H1 (cell line): ENCODE measurements around the gene TAS2R7. TPM values are rescaled to one million over a fixed set of nuclear protein-coding genes. Genes with fewer than 3 reads are reported as not detected.
A peak's percentile ranks its signal among the peaks of the same experiment; 100 is the strongest.

Experiments
- CTCF ChIA-PET: fragments of 300-600 bp; sonication (Branson Sonifier 250); formaldehyde crosslinking; loops from one replicate; lab custom pipeline; 2021; ENCODE audit not compliant: partially characterized antibody; lab: Charles Lee
- POLR2A ChIA-PET: fragments of 300-600 bp; sonication (Branson Sonifier 250); formaldehyde crosslinking; loops from one replicate; lab custom pipeline; 2021; ENCODE audit warnings: inconsistent platforms; ENCODE audit not compliant: partially characterized antibody; lab: Charles Lee
- DNase-seq, 2 experiments: peaks; one replicate each; pipeline versions ENCODE4 v3.0.0 to v3.0.0-alpha.2; 2010 to 2022; ENCODE audit warnings: low spot score in 2 of 2, low read depth in 1 of 2, mixed read lengths in 1 of 2
- FAIRE-seq: peaks from 2 replicates; lab custom pipeline; 2011; peaks lifted over from hg19 to GRCh38; lab: Jason Lieb, UNC
- H2AFZ ChIP-seq: 2 replicates; pipeline ENCODE4 v1.8.1; 2012; ENCODE audit warnings: low read length, inconsistent platforms
- H2AK5ac ChIP-seq: 2 replicates; pipeline ENCODE4 v1.6.1; 2013; ENCODE audit warnings: low read depth, low read length
- H2BK120ac ChIP-seq: replicated peaks from 2 replicates; pipeline ENCODE3; 2013; ENCODE audit warnings: low read depth, low read length, inconsistent platforms
- H2BK12ac ChIP-seq: 2 replicates; pipeline ENCODE4 v1.6.1; 2013; ENCODE audit warnings: low read depth, low read length
- H2BK15ac ChIP-seq: 2 replicates; pipeline ENCODE4 v1.6.1; 2013; ENCODE audit warnings: low read length
- H2BK20ac ChIP-seq: 2 replicates; pipeline ENCODE4 v1.6.1; 2013; ENCODE audit warnings: low read length
- H2BK5ac ChIP-seq: 2 replicates; pipeline ENCODE4 v1.6.1; 2013; ENCODE audit warnings: low read depth, low read length
- H3K14ac ChIP-seq: 2 replicates; pipeline ENCODE4 v1.6.1; 2013; ENCODE audit warnings: inconsistent platforms; ENCODE audit not compliant: insufficient read length
- H3K18ac ChIP-seq: 2 replicates; pipeline ENCODE4 v1.6.1; 2013; ENCODE audit warnings: low read length; ENCODE audit errors: extremely low read depth
- H3K23ac ChIP-seq: 2 replicates; pipeline ENCODE4 v1.6.1; 2013; ENCODE audit warnings: inconsistent platforms; ENCODE audit not compliant: insufficient read length
- H3K23me2 ChIP-seq: 2 replicates; pipeline ENCODE4 v1.6.1; 2013; ENCODE audit warnings: low read depth, low read length
- H3K27ac ChIP-seq: 2 replicates; pipeline ENCODE4 v1.6.1; 2011; ENCODE audit warnings: low read depth, low read length, inconsistent platforms
- H3K27me3 ChIP-seq, 4 experiments: replicated peaks in 1 of 4; 1 replicate in 1 of 4; 2 replicates in 3 of 4; pipeline versions ENCODE4 v1.6.1 to v1.8.1; 2011 to 2013; ENCODE audit warnings: low read length in 3 of 4, mild to moderate bottlenecking in 3 of 4, inconsistent platforms in 2 of 4, mixed read lengths in 2 of 4, moderate library complexity in 1 of 4; ENCODE audit not compliant: control insufficient read depth in 3 of 4, insufficient read depth in 3 of 4; ENCODE audit errors: extremely low read depth in 1 of 4
- H3K36me3 ChIP-seq, 4 experiments: 2 replicates each; pipeline versions ENCODE4 v1.6.1 to v1.8.1; 2011 to 2013; ENCODE audit warnings: mild to moderate bottlenecking in 4 of 4, low read length in 3 of 4, moderate library complexity in 2 of 4, control low read depth in 1 of 4, inconsistent platforms in 1 of 4; ENCODE audit not compliant: insufficient read depth in 4 of 4, control insufficient read depth in 2 of 4
- H3K4ac ChIP-seq: replicated peaks from 2 replicates; pipeline ENCODE3; 2013; ENCODE audit warnings: low read length, low read depth, mixed read lengths, inconsistent platforms; ENCODE audit not compliant: insufficient read length
- H3K4me1 ChIP-seq, 4 experiments: replicated peaks in 1 of 4; 1 replicate in 1 of 4; 2 replicates in 3 of 4; pipeline versions ENCODE4 v1.6.1 to v1.8.1; 2011 to 2013; ENCODE audit warnings: low read length in 3 of 4, inconsistent platforms in 2 of 4, mixed read lengths in 1 of 4; ENCODE audit not compliant: insufficient read depth in 4 of 4, control insufficient read depth in 3 of 4
- H3K4me2 ChIP-seq, 2 experiments: 2 replicates each; pipeline versions ENCODE4 v1.6.1 to v1.8.1; 2011 to 2013; ENCODE audit warnings: low read depth in 2 of 2, low read length in 2 of 2, control low read depth in 1 of 2, inconsistent platforms in 1 of 2, mild to moderate bottlenecking in 1 of 2; ENCODE audit not compliant: insufficient read depth in 1 of 2
- H3K4me3 ChIP-seq, 4 experiments: fragments of 200-600, 300-600 bp in 1 of 4; sonication (generic), shearing (Covaris generic), sonication (Bioruptor Twin) in 1 of 4; 2 replicates each; pipeline versions ENCODE4 v1.5.1 to v1.8.1; 2011 to 2016; ENCODE audit warnings: low read length in 4 of 4, low read depth in 3 of 4, control low read depth in 2 of 4, inconsistent platforms in 2 of 4, mild to moderate bottlenecking in 2 of 4, mixed read lengths in 1 of 4, moderate library complexity in 1 of 4; ENCODE audit not compliant: insufficient read depth in 2 of 4; ENCODE audit errors: extremely low read depth in 1 of 4
- H3K56ac ChIP-seq: replicated peaks from 2 replicates; pipeline ENCODE3; 2013; ENCODE audit warnings: low read depth, mild to moderate bottlenecking, mixed read lengths, low read length, inconsistent platforms; ENCODE audit not compliant: insufficient read length
- H3K79me1 ChIP-seq: 2 replicates; pipeline ENCODE4 v1.6.1; 2013; ENCODE audit warnings: low read depth, low read length, control low read depth
- H3K79me2 ChIP-seq, 2 experiments: 2 replicates each; pipeline versions ENCODE4 v1.6.1 to v1.8.1; 2012 to 2013; ENCODE audit warnings: low read length in 2 of 2, mild to moderate bottlenecking in 2 of 2, inconsistent platforms in 1 of 2; ENCODE audit not compliant: insufficient read depth in 2 of 2, control insufficient read depth in 1 of 2
- H3K9ac ChIP-seq, 4 experiments: replicated peaks in 1 of 4; 1 replicate in 1 of 4; 2 replicates in 3 of 4; pipeline versions ENCODE4 v1.6.1 to v1.8.1; 2011 to 2013; ENCODE audit warnings: low read depth in 3 of 4, low read length in 3 of 4, control low read depth in 2 of 4, mild to moderate bottlenecking in 2 of 4, moderate library complexity in 2 of 4, inconsistent platforms in 1 of 4; ENCODE audit errors: extremely low read depth in 1 of 4
- H3K9me3 ChIP-seq, 2 experiments: 2 replicates each; pipeline versions ENCODE4 v1.6.1 to v1.8.1; 2012 to 2013; ENCODE audit warnings: mild to moderate bottlenecking in 2 of 2, moderate library complexity in 2 of 2, control low read depth in 1 of 2, inconsistent platforms in 1 of 2, low read depth in 1 of 2, low read length in 1 of 2, mixed read lengths in 1 of 2; ENCODE audit not compliant: insufficient read depth in 2 of 2
- H4K20me1 ChIP-seq, 2 experiments: replicated peaks in 1 of 2; 2 replicates each; pipeline versions ENCODE3 to v1.8.1; 2011 to 2013; ENCODE audit warnings: inconsistent platforms in 2 of 2, low read length in 2 of 2, mild to moderate bottlenecking in 1 of 2; ENCODE audit not compliant: insufficient read depth in 2 of 2, control insufficient read depth in 1 of 2
- H4K5ac ChIP-seq: 2 replicates; pipeline ENCODE4 v1.6.1; 2013; ENCODE audit warnings: low read length, low read depth, mixed read lengths, inconsistent platforms; ENCODE audit not compliant: insufficient read length
- H4K8ac ChIP-seq: 2 replicates; pipeline ENCODE4 v1.8.0; 2013; ENCODE audit warnings: mild to moderate bottlenecking, moderate library complexity, low read length, inconsistent platforms; ENCODE audit not compliant: insufficient read depth; ENCODE audit errors: extremely low read depth
- H4K91ac ChIP-seq: replicated peaks from 2 replicates; pipeline ENCODE3; 2013; ENCODE audit warnings: low read length, mixed read lengths, inconsistent platforms; ENCODE audit not compliant: insufficient read length
- CBX8 ChIP-seq: fragments of 300-800, 300-1000 bp; sonication (generic); IDR thresholded peaks from 2 replicates; pipeline ENCODE4 v1.7.1; 2016; ENCODE audit warnings: low read depth, low read length, borderline replicate concordance
- EZH2 ChIP-seq: fragments of 200-600 bp; sonication (generic); IDR thresholded peaks from 2 replicates; pipeline ENCODE4 v1.7.1; 2012; ENCODE audit warnings: low read depth, mild to moderate bottlenecking, moderate library complexity, low read length, inconsistent platforms; ENCODE audit not compliant: severe bottlenecking
- JUND ChIP-seq: IDR thresholded peaks from 2 replicates; pipeline ENCODE4 v1.6.1; 2011; ENCODE audit warnings: mild to moderate bottlenecking, improper control_type of control experiment, low read length
- KDM4A ChIP-seq: IDR thresholded peaks from one replicate; pipeline ENCODE4 v1.7.1; 2012; ENCODE audit warnings: low read depth, mild to moderate bottlenecking, moderate library complexity, low read length, inconsistent platforms; ENCODE audit not compliant: severe bottlenecking
- KDM5A ChIP-seq: fragments of 200-600 bp; IDR thresholded peaks from 2 replicates; pipeline ENCODE4 v1.7.1; 2012; ENCODE audit warnings: mild to moderate bottlenecking, low read length, inconsistent platforms, mixed read lengths
- POLR2AphosphoS5 ChIP-seq: IDR thresholded peaks from 2 replicates; pipeline ENCODE4 v1.6.1; 2011; ENCODE audit warnings: low read depth, low read length
- POU5F1 ChIP-seq: IDR thresholded peaks from 2 replicates; pipeline ENCODE4 v1.6.1; 2011; ENCODE audit warnings: low read depth, mild to moderate bottlenecking, low read length, moderate library complexity
- SIN3A ChIP-seq, 2 experiments: IDR thresholded peaks in 1 of 2; conservative IDR thresholded peaks in 1 of 2; 2 replicates each; pipeline ENCODE4 v1.6.1; 2011 to 2012; ENCODE audit warnings: low read length in 2 of 2, improper control_type of control experiment in 1 of 2, low read depth in 1 of 2, mild to moderate bottlenecking in 1 of 2
- SIRT6 ChIP-seq: IDR thresholded peaks from one replicate; pipeline ENCODE4 v1.7.1; 2012; ENCODE audit warnings: low read length, inconsistent platforms
- SRF ChIP-seq: IDR thresholded peaks from 2 replicates; pipeline ENCODE4 v1.6.1; 2011; ENCODE audit warnings: mild to moderate bottlenecking, low read depth, low read length, moderate library complexity
- TAF7 ChIP-seq: optimal IDR thresholded peaks from 2 replicates; pipeline ENCODE3; 2011; ENCODE audit warnings: low read depth, mild to moderate bottlenecking, inconsistent platforms, low read length, moderate library complexity, borderline replicate concordance
- WGBS, 2 experiments: shearing (Covaris generic) in 1 of 2; methylation state at CpG; one replicate each; pipeline versions ENCODE4 v1.1.6 to v1.1.7; 2013 to 2015; ENCODE audit warnings: low lambda C conversion rate in 2 of 2, mixed read lengths in 2 of 2, inconsistent platforms in 1 of 2, low coverage in 1 of 2, missing lambda C conversion rate in 1 of 2; ENCODE audit not compliant: insufficient replicate concordance in 2 of 2, insufficient coverage in 1 of 2, insufficient read length in 1 of 2; ENCODE audit errors: extremely low coverage in 1 of 2, missing lambda C conversion rate in 1 of 2; 5-methylcytosine and 5-hydroxymethylcytosine counted together
- polyA plus RNA-seq, 7 experiments: library from polyadenylated mRNA; depleted of rRNA in 3 of 7; stranded (reverse) in 5 of 7; unstranded in 2 of 7; fragments of >200 nt in 5 of 7; fragments of 200-250 nt in 2 of 7; gene quantifications; 1 replicate in 5 of 7; 2 replicates in 1 of 7; 4 replicates in 1 of 7; pipeline versions ENCODE4 v1.2.1 to v1.2.3, GENCODE V29; 2011 to 2013; ENCODE audit warnings: missing spikeins in 2 of 7, mixed read lengths in 2 of 7
- total RNA-seq: library from RNA; stranded (reverse); fragmentation: NEBNext Ultra II Directional; extraction: Animal tissue kit (Norgen Biotek cat#: 25700); gene quantifications from 2 replicates; pipeline ENCODE4 v1.2.1, GENCODE V29; 2021
- TF ChIP-seq, protein P1 (sequence below), 3 experiments: IDR thresholded peaks; 1 replicate in 2 of 3; 2 replicates in 1 of 3; pipeline versions ENCODE4 v1.5.1 to v1.6.1; 2011; ENCODE audit warnings: low read length in 3 of 3, mild to moderate bottlenecking in 3 of 3, inconsistent platforms in 2 of 3, low read depth in 1 of 3, moderate library complexity in 1 of 3; ENCODE audit not compliant: insufficient read depth in 1 of 3; ENCODE audit errors: control extremely low read depth in 1 of 3

The TAS2R7 gene
- total and polyA plus RNA-seq, 2 of the 8 experiments (the other 6 are each of a cell fraction or from before 2014, with no cell fraction given), result not detected

DNA sequence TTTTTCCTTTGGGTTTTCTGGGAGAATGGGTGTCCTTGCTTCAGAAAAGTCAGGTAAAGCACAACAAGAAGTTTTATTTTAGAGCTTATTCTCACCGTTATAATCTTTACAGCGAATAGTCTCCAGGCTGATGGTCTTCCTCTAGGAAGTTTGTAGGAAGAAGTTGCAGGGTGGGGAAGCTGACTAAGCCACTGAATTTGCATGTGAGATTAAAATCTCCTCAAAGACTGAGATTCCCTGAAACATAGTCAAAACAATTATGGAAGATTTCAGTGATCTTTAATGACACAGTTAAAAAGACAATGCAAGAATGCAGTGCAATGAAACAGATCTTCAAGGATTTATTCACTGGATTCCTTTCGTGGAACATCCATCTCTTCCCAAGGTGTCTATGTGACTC lies 22.5 kb upstream of the TAS2R7 start:
- Histone ChIP-seq H3K56ac (no peak overlapping the region), H3K23ac (no peak overlapping the region), H3K18ac (no peak overlapping the region), H2BK120ac (no peak overlapping the region), H3K14ac (no peak overlapping the region), H3K79me2 (no peaks in the 10 kb centered on the region), H3K9me3 (no peaks in the 10 kb centered on the region), H2AFZ (no peak overlapping the region), H3K4me2 (no peak overlapping the region), H3K23me2 (no peaks in the 10 kb centered on the region), H3K79me1 (no peaks in the 10 kb centered on the region), H2BK20ac (no peak overlapping the region), H2BK12ac (no peak overlapping the region), H3K36me3 (no peaks in the 10 kb centered on the region), H3K27me3 (no peaks in the 10 kb centered on the region), H3K4me1 (no peaks in the 10 kb centered on the region), H3K4ac (no peak overlapping the region), H3K4me3 (no peak overlapping the region), H2BK5ac (no peak overlapping the region), H3K27ac (no peak overlapping the region), H4K8ac (no peak overlapping the region), H2AK5ac (no peak overlapping the region), H4K5ac (no peak overlapping the region), H3K9ac (no peak overlapping the region), H4K20me1 (no peaks in the 10 kb centered on the region), H4K91ac (no peak overlapping the region), H2BK15ac (no peak overlapping the region)
- DNase-seq (no peak), FAIRE-seq (peak; percentile 57)
- ChIA-PET CTCF (interaction anchor here (1.0 kb wide), 1 partner anchor 54 kb away, joined by 4 read pairs; no protein-coding TSS in a partner anchor), POLR2A (no interaction called here)
- WGBS, 2 experiments, result 87% methylated on average over 3 of the region's 3 CpGs; no CpG with 5 or more reads in 1 of the 2 experiments
- TF ChIP-seq EZH2 (no peak), KDM4A (no peak), SRF (no peak), SIRT6 (no peak), JUND (no peak), POLR2AphosphoS5 (no peak), POU5F1 (no peak), SIN3A (conservative IDR thresholded peaks at IDR 0.05 in 1 of 2, IDR thresholded peaks at IDR 0.05 in 1 of 2; ENCODE audit: low read depth in 1 of 2, low read length in 2 of 2) (no peak), TAF7 (no peak), KDM5A (no peak), CBX8 (no peak)
- TF ChIP-seq, protein P1, sequence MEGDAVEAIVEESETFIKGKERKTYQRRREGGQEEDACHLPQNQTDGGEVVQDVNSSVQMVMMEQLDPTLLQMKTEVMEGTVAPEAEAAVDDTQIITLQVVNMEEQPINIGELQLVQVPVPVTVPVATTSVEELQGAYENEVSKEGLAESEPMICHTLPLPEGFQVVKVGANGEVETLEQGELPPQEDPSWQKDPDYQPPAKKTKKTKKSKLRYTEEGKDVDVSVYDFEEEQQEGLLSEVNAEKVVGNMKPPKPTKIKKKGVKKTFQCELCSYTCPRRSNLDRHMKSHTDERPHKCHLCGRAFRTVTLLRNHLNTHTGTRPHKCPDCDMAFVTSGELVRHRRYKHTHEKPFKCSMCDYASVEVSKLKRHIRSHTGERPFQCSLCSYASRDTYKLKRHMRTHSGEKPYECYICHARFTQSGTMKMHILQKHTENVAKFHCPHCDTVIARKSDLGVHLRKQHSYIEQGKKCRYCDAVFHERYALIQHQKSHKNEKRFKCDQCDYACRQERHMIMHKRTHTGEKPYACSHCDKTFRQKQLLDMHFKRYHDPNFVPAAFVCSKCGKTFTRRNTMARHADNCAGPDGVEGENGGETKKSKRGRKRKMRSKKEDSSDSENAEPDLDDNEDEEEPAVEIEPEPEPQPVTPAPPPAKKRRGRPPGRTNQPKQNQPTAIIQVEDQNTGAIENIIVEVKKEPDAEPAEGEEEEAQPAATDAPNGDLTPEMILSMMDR (IDR thresholded peaks at IDR 0.05; ENCODE audit: control extremely low read depth in 1 of 3, insufficient read depth in 1 of 3, low read depth in 1 of 3, low read length in 3 of 3), result no peak
